Measurements from ENCODE around the gene ZNF423. TPM values are rescaled to one million over a fixed set of nuclear protein-coding genes. Genes with fewer than 3 reads are reported as not detected.

Gene ZNF423
- total and polyA plus RNA-seq, 2 of the 13 experiments (the other 11 are each of a cell fraction or from before 2014, with no cell fraction given) = 0.07 to 0.31 TPM

DNA sequence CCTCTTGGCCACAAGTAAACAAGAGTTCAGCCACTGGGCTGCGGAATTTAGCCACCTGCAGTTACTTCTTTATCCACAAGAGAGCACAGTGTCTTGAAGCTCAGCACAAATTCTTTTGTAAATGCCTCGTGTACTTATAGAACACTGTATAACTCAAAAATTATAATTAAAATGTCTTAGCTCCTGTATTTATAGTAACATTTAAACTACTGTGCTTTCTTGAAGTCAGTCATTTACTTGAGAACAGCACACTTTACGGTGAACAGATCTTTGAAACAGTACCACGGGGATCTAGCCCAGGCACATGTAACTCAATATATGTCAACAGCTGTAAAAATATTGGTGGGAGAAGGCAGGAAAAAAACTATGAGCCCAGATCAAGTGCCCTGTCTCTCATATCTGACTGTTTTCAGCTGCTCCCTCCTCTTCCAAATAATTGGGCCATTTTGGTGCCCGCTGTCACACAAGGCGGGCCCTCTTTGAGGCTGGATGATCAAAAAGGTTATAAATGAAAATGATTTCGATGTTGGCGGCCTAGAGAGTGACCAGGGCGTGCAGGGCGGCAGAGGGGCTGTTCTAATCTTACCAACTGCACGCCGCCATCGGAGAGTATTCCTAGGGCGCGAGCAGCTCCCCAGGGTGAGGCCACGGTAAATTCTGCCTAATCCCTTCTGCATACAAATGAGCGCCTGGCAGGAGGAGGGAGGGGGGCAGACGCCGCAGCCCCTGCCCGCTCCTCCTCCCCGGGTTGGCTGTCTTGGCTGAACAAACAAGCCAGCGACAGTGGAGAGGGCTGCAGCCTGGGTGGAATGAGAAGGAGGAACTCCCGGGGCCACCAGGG, 299.1 kb downstream of the ZNF423 start (continued):
- TF ChIP-seq TRAFD1 (CRISPR knock-in tag; IDR thresholded peaks at IDR 0.05; ENCODE audit: borderline replicate concordance) (no peak), MLX (CRISPR knock-in tag; IDR thresholded peaks at IDR 0.05) (no peak), WIZ (CRISPR knock-in tag; IDR thresholded peaks at IDR 0.05) (no peak), LCORL (IDR thresholded peaks at IDR 0.05) (no peak), LCORL (CRISPR knock-in tag; IDR thresholded peaks at IDR 0.05) (no peak), DMAP1 (CRISPR knock-in tag; IDR thresholded peaks at IDR 0.05) (no peak), STAG1 (CRISPR knock-in tag; IDR thresholded peaks at IDR 0.05) (peak; percentile 21; the same call in 1 of the 2 replicates), SOX5 (CRISPR knock-in tag; IDR thresholded peaks at IDR 0.05; ENCODE audit: borderline replicate concordance) (no peak), RAD21 (CRISPR knock-in tag; IDR thresholded peaks at IDR 0.05) (0 out of 2 replicates have a peak, but pooled peaks have one; percentile 22), ZNF382 (CRISPR knock-in tag; IDR thresholded peaks at IDR 0.05; ENCODE audit: borderline replicate concordance) (no peak), SMC3 (IDR thresholded peaks at IDR 0.05; ENCODE audit: low read length) (peak; percentile 22; the same call in 1 of the 2 replicates), FOXA1 (IDR thresholded peaks at IDR 0.05) (no peak), FOXA1 (CRISPR knock-in tag; IDR thresholded peaks at IDR 0.05) (peak; percentile 53), MEIS1 (CRISPR knock-in tag; IDR thresholded peaks at IDR 0.05; ENCODE audit: borderline replicate concordance) (no peak), FOXA3 (CRISPR knock-in tag; IDR thresholded peaks at IDR 0.05) (peak; percentile 38; the same call in 1 of the 2 replicates), TBX2 (CRISPR knock-in tag; IDR thresholded peaks at IDR 0.05; ENCODE audit: borderline replicate concordance) (no peak), ZNF589 (CRISPR knock-in tag; conservative IDR thresholded peaks at IDR 0.05) (no peak), TSC22D2 (CRISPR knock-in tag; IDR thresholded peaks at IDR 0.05; ENCODE audit: borderline replicate concordance) (no peak)
- TF ChIP-seq, protein P1, sequence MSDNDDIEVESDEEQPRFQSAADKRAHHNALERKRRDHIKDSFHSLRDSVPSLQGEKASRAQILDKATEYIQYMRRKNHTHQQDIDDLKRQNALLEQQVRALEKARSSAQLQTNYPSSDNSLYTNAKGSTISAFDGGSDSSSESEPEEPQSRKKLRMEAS (IDR thresholded peaks at IDR 0.05) = no peak
- TF ChIP-seq, protein P2, sequence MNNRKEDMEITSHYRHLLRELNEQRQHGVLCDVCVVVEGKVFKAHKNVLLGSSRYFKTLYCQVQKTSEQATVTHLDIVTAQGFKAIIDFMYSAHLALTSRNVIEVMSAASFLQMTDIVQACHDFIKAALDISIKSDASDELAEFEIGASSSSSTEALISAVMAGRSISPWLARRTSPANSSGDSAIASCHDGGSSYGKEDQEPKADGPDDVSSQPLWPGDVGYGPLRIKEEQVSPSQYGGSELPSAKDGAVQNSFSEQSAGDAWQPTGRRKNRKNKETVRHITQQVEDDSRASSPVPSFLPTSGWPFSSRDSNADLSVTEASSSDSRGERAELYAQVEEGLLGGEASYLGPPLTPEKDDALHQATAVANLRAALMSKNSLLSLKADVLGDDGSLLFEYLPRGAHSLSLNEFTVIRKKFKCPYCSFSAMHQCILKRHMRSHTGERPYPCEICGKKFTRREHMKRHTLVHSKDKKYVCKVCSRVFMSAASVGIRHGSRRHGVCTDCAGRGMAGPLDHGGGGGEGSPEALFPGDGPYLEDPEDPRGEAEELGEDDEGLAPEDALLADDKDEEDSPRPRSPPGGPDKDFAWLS (CRISPR knock-in tag; IDR thresholded peaks at IDR 0.05; ENCODE audit: borderline replicate concordance) = no peak

All from HepG2 (cell line).